Endothelial cell of umbilical vein (primary cell): Measurements from ENCODE around the gene VSTM4. TPM values are rescaled to one million over a fixed set of nuclear protein-coding genes. Genes with fewer than 3 reads are reported as not detected.

Source experiments
- BruUV-seq: library from RNA; stranded (reverse); fragments of 400-500 nt; replicated peaks from 2 replicates; lab custom pipeline; 2021; lab: Mats Ljungman, UMichigan
- CTCF ChIA-PET: fragments of 300-600, 350-600 bp; sonication (Branson Sonifier 250); formaldehyde crosslinking; loops from one replicate; lab custom pipeline; 2021; ENCODE audit warnings: antibody characterized with exemption, inconsistent platforms; lab: Charles Lee
- POLR2A ChIA-PET: fragments of 300-600, 350-600 bp; sonication (Branson Sonifier 250); formaldehyde crosslinking; loops from one replicate; lab custom pipeline; 2021; ENCODE audit warnings: antibody characterized with exemption, inconsistent platforms; lab: Charles Lee
- DNase-seq: peaks from one replicate; pipeline ENCODE4 v3.0.0-alpha.2; 2011; ENCODE audit warnings: low read depth, low spot score
- FAIRE-seq: peaks from 2 replicates; lab custom pipeline; 2011; peaks lifted over from hg19 to GRCh38; lab: Jason Lieb, UNC
- H2AFZ ChIP-seq: 2 replicates; pipeline ENCODE4 v1.6.0; 2012; ENCODE audit warnings: low read depth, low read length, control low read depth, inconsistent platforms
- H3K27ac ChIP-seq: 2 replicates; pipeline ENCODE4 v1.5.1; 2011; ENCODE audit warnings: low read depth, mild to moderate bottlenecking, control low read depth, low read length, moderate library complexity; ENCODE audit not compliant: insufficient read depth
- H3K27me3 ChIP-seq, 2 experiments: 2 replicates each; pipeline versions ENCODE4 v1.6.0 to v1.6.1; 2011; ENCODE audit warnings: low read length in 2 of 2, mixed read lengths in 1 of 2; ENCODE audit not compliant: control insufficient read depth in 2 of 2, insufficient read depth in 2 of 2
- H3K36me3 ChIP-seq, 2 experiments: 2 replicates in 1 of 2; 3 replicates in 1 of 2; pipeline ENCODE4 v1.5.1; 2011; ENCODE audit warnings: low read length in 2 of 2, mild to moderate bottlenecking in 1 of 2, moderate library complexity in 1 of 2; ENCODE audit not compliant: control insufficient read depth in 2 of 2, insufficient read depth in 2 of 2; ENCODE audit errors: extremely low read depth in 1 of 2
- H3K4me1 ChIP-seq: 3 replicates; pipeline ENCODE4 v1.5.1; 2011; ENCODE audit warnings: mild to moderate bottlenecking, low read length; ENCODE audit not compliant: control insufficient read depth, insufficient read depth; ENCODE audit errors: extremely low read depth
- H3K4me2 ChIP-seq: 2 replicates; pipeline ENCODE4 v1.6.1; 2011; ENCODE audit warnings: low read length, control low read depth, mixed read lengths; ENCODE audit not compliant: insufficient read depth
- H3K4me3 ChIP-seq, 3 experiments: fragments of 200-600 bp in 1 of 3; sonication (generic), shearing (Covaris generic) in 1 of 3; replicated peaks in 1 of 3; 2 replicates each; pipeline ENCODE4 v1.5.1; 2011 to 2016; ENCODE audit warnings: control low read depth in 3 of 3, low read length in 3 of 3, mild to moderate bottlenecking in 2 of 3, inconsistent platforms in 1 of 3, low read depth in 1 of 3, moderate library complexity in 1 of 3; ENCODE audit not compliant: insufficient read depth in 1 of 3
- H3K79me2 ChIP-seq: 2 replicates; pipeline ENCODE4 v1.6.0; 2012; ENCODE audit warnings: low read length, inconsistent platforms; ENCODE audit not compliant: control insufficient read depth, insufficient read depth
- H3K9ac ChIP-seq: replicated peaks from 2 replicates; pipeline ENCODE3; 2011; ENCODE audit warnings: low read length, control low read depth; ENCODE audit not compliant: insufficient read depth; ENCODE audit errors: extremely low read depth
- H3K9me1 ChIP-seq: replicated peaks from 3 replicates; pipeline ENCODE4 v1.6.0; 2011; ENCODE audit warnings: mild to moderate bottlenecking, low read length; ENCODE audit not compliant: control insufficient read depth, insufficient read depth; ENCODE audit errors: extremely low read depth
- H3K9me3 ChIP-seq: replicated peaks from 2 replicates; pipeline ENCODE4 v1.5.1; 2012; ENCODE audit warnings: low read length, inconsistent platforms; ENCODE audit not compliant: control insufficient read depth, insufficient read depth
- H4K20me1 ChIP-seq: replicated peaks from 2 replicates; pipeline ENCODE3; 2011; ENCODE audit warnings: mild to moderate bottlenecking, low read length; ENCODE audit not compliant: control insufficient read depth, insufficient read depth; ENCODE audit errors: extremely low read depth
- FOS ChIP-seq: IDR thresholded peaks from 2 replicates; pipeline ENCODE4 v1.6.1; 2011; ENCODE audit warnings: mild to moderate bottlenecking, low read length, moderate library complexity, borderline replicate concordance; ENCODE audit not compliant: insufficient read depth
- GATA2 ChIP-seq: IDR thresholded peaks from 2 replicates; pipeline ENCODE4 v1.7.0; 2011; ENCODE audit warnings: low read depth, mild to moderate bottlenecking, moderate library complexity, mixed read lengths, low read length; ENCODE audit not compliant: insufficient read length, insufficient read depth
- dilution Hi-C: fragments of 300-500 bp; cut with MboI; formaldehyde crosslinking; loops from one replicate; pipeline ENCODE4 v1.15.0; 2019; ENCODE audit warnings: low sequenced_read_pairs; ENCODE audit not compliant: extremely low pct_ligation_motif_present
- intact Hi-C: fragments of 100-400 bp; cut with micrococcal nuclease; formaldehyde crosslinking; loops from one replicate; pipeline ENCODE4 v1.10.0; 2022
- polyA plus RNA-seq, 4 experiments: library from polyadenylated mRNA; depleted of rRNA in 3 of 4; stranded (reverse) in 3 of 4; unstranded in 1 of 4; fragments of >200 nt; gene quantifications; 2 replicates each; pipeline versions ENCODE4 v1.2.1 to v1.2.3, GENCODE V29; 2011 to 2012; ENCODE audit warnings: missing spikeins in 1 of 4
- total RNA-seq: library from RNA; stranded (reverse); gene quantifications from 2 replicates; pipeline ENCODE4 v1.2.3, GENCODE V29; 2021
- TF ChIP-seq, protein P1 (sequence below), 2 donors: IDR thresholded peaks; 1 replicate in 1 of 2; 2 replicates in 1 of 2; pipeline ENCODE4 v1.5.1; 2011; ENCODE audit warnings: low read length in 2 of 2, mild to moderate bottlenecking in 2 of 2, moderate library complexity in 2 of 2, control low read depth in 1 of 2, inconsistent platforms in 1 of 2, low read depth in 1 of 2; ENCODE audit not compliant: insufficient read depth in 1 of 2; ENCODE audit errors: extremely low read depth in 1 of 2

The VSTM4 gene
- total and polyA plus RNA-seq, 2 donors (not counting 3 experiments of a cell fraction or from before 2014, with no cell fraction given): 0.07 TPM

DNA sequence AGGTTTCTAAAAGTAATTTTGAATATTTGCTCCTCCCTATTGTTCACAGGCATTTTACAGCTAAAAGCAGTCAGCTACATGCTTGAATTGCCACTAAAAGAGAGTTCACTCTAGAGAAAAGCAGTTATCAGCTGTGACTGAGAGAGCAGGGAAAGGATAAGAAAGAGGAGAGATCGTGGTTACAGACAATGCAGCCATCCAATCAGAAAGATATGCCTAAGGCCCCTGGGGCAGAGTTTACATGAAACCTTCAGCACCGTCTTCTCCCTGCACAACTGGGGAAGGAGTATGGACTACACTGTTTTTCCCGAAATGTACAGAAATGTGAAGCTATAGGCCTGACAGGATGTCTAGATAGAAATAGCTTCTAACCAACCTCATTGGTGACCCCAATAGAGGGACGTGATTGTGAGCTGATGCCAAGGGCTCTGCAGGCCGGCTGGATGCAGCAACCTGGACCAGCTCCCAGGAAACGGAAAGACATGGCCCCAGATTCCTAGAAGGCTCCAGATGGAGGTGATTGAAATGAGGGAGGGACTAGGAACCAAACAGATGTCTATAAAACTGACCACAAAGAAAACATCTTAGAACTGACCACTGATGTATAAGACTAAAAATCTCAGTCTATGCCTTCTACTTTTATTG lies 3.2 kb upstream of the VSTM4 start:
- no peak overlapping the region for H3K27ac ChIP-seq
- dilution Hi-C loops: no loop called here
- intact Hi-C loops: no loop called here
- H3K9me1 ChIP-seq: no peaks in the 10 kb centered on the region
- POLR2A ChIA-PET: no interaction called here
- H3K79me2 ChIP-seq: no peaks in the 10 kb centered on the region
- H3K27me3 ChIP-seq: peaks cover 20 to 23% of the 10 kb centered on the region in 2 experiments
- no TSS peak for BruUV-seq
- H3K36me3 ChIP-seq: no peaks in the 10 kb centered on the region
- DNase-seq: no peak
- H3K9me3 ChIP-seq: no peaks in the 10 kb centered on the region
- no peak overlapping the region for H3K4me2 ChIP-seq
- CTCF ChIA-PET: interaction anchor here (1.2 kb wide), 2 partner anchors 43 to 289 kb away, joined by 3 read pairs; no protein-coding TSS in a partner anchor
- no peak overlapping the region for H3K4me3 ChIP-seq
- H2AFZ ChIP-seq: no peak overlapping the region
- H4K20me1 ChIP-seq: no peaks in the 10 kb centered on the region
- TF ChIP-seq GATA2 (no peak), FOS (no peak)
- TF ChIP-seq, protein P1, sequence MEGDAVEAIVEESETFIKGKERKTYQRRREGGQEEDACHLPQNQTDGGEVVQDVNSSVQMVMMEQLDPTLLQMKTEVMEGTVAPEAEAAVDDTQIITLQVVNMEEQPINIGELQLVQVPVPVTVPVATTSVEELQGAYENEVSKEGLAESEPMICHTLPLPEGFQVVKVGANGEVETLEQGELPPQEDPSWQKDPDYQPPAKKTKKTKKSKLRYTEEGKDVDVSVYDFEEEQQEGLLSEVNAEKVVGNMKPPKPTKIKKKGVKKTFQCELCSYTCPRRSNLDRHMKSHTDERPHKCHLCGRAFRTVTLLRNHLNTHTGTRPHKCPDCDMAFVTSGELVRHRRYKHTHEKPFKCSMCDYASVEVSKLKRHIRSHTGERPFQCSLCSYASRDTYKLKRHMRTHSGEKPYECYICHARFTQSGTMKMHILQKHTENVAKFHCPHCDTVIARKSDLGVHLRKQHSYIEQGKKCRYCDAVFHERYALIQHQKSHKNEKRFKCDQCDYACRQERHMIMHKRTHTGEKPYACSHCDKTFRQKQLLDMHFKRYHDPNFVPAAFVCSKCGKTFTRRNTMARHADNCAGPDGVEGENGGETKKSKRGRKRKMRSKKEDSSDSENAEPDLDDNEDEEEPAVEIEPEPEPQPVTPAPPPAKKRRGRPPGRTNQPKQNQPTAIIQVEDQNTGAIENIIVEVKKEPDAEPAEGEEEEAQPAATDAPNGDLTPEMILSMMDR (IDR thresholded peaks at IDR 0.05; ENCODE audit: extremely low read depth in 1 of 2, insufficient read depth in 1 of 2, low read depth in 1 of 2, low read length in 2 of 2): no peak
- H3K9ac ChIP-seq: no peak overlapping the region
- no peaks in the 10 kb centered on the region for H3K4me1 ChIP-seq
- no peak for FAIRE-seq
